GM12891 (cell line): Measurements from ENCODE around the gene CA10.

ENCODE experiments used
- PAX5 ChIP-seq: IDR thresholded peaks from 2 replicates; pipeline ENCODE4 v1.6.1; 2011; ENCODE audit warnings: low read length, moderate library complexity, mild to moderate bottlenecking; ENCODE audit not compliant: insufficient read depth, severe bottlenecking
- POLR2A ChIP-seq: IDR thresholded peaks from 2 replicates; pipeline ENCODE4 v1.6.1; 2011; ENCODE audit warnings: low read depth, low read length, control low read depth
- POLR2AphosphoS5 ChIP-seq: IDR thresholded peaks from 2 replicates; pipeline ENCODE4 v1.6.1; 2011; ENCODE audit warnings: low read depth, low read length, control low read depth
- POU2F2 ChIP-seq: IDR thresholded peaks from 2 replicates; pipeline ENCODE4 v1.6.1; 2011; ENCODE audit warnings: low read depth, mild to moderate bottlenecking, control low read depth, low read length, moderate library complexity
- SPI1 ChIP-seq: IDR thresholded peaks from 2 replicates; pipeline ENCODE4 v1.6.1; 2011; ENCODE audit warnings: low read depth, low read length, control low read depth
- TAF1 ChIP-seq: IDR thresholded peaks from 2 replicates; pipeline ENCODE4 v1.6.1; 2011; ENCODE audit warnings: low read depth, low read length, control low read depth

DNA sequence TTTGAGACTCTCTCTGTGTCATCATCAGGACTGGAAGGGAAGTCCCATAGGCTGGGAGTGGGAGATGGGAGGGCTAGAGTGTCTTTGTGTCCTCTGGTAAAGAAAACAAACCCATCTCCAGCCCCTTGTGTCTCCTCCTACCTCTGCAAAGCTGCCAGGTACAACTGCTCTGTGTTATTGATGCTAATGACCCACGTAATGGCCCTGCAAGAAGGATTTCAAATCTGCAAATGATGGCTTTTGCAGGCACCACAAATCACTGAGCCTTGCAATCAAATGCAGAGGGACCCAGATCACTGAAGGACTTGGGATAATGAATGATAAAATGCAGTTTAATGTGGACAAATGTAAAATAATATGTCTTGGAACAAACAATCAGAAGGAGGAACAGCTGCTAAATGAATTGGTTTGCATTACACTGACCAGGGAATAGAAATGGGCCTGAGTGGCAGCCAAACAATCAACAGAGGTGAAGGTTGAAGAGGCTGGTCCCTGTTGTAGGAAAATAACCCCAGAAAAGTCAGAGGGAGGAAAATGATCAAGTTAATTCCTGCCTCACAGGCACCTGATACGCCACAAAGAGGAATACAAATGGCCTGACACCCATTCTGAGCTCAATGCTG lies 473.1 kb downstream of the CA10 start:
- no peak for TF ChIP-seq POLR2AphosphoS5
- TF ChIP-seq POLR2A, result no peak
- TF ChIP-seq SPI1, result no peak
- no peak for TF ChIP-seq TAF1
- TF ChIP-seq POU2F2, result no peak
- TF ChIP-seq PAX5, result no peak
